SK-N-SH (cell line): ENCODE results near the gene MBTPS1. TPM values are rescaled to one million over a fixed set of nuclear protein-coding genes. Genes with fewer than 3 reads are reported as not detected.

Experiments used
- CTCF ChIA-PET: fragments of 300-600, 350-600 bp; formaldehyde crosslinking; extraction: SDS; loops from one replicate; lab custom pipeline; 2021; lab: Yijun Ruan, JAX
- POLR2A ChIA-PET: fragments of 350-600 bp; sonication (Branson Sonifier 250); formaldehyde crosslinking; extraction: SDS; loops from one replicate; lab custom pipeline; 2020; ENCODE audit warnings: antibody characterized with exemption, inconsistent platforms; lab: Yijun Ruan, JAX
- DNase-seq: peaks from one replicate; pipeline ENCODE4 v3.0.0; 2012
- H2AFZ ChIP-seq: fragments of 200-600 bp; sonication (generic); 2 replicates; pipeline ENCODE4 v1.8.1; 2016; ENCODE audit warnings: antibody characterized with exemption, mild to moderate bottlenecking, low read depth
- H3F3A ChIP-seq: fragments of 200-600 bp; sonication (generic); replicated peaks from 2 replicates; pipeline ENCODE3; 2016; ENCODE audit warnings: antibody characterized with exemption, mild to moderate bottlenecking; ENCODE audit not compliant: insufficient read depth
- H3K27ac ChIP-seq, 2 experiments: fragments of 200-500 bp in 1 of 2; fragments of 200-600 bp in 1 of 2; sonication (Bioruptor generic) in 1 of 2; sonication (generic), shearing (Covaris generic) in 1 of 2; 2 replicates each; pipeline versions ENCODE4 v1.5.1 to v1.6.1; 2014 to 2016; ENCODE audit warnings: low read depth in 2 of 2, inconsistent platforms in 1 of 2, low read length in 1 of 2, mild to moderate bottlenecking in 1 of 2, mixed read lengths in 1 of 2
- H3K27me3 ChIP-seq: fragments of 200-600 bp; sonication (generic), shearing (Covaris generic); 2 replicates; pipeline ENCODE4 v1.6.1; 2016; ENCODE audit warnings: mixed run types; ENCODE audit not compliant: insufficient read depth
- H3K36me3 ChIP-seq, 2 experiments: fragments of 200-500 bp in 1 of 2; fragments of 200-600 bp in 1 of 2; sonication (Bioruptor generic) in 1 of 2; sonication (generic) in 1 of 2; replicated peaks in 1 of 2; 2 replicates each; pipeline versions ENCODE3 to v1.5.1; 2014 to 2016; ENCODE audit warnings: low read length in 1 of 2, mild to moderate bottlenecking in 1 of 2; ENCODE audit not compliant: insufficient read depth in 2 of 2, control insufficient read depth in 1 of 2
- H3K4me1 ChIP-seq, 2 experiments: fragments of 200-500 bp in 1 of 2; fragments of 200-600 bp in 1 of 2; sonication (Bioruptor generic) in 1 of 2; sonication (generic), shearing (Covaris generic) in 1 of 2; 2 replicates each; pipeline versions ENCODE4 v1.5.1 to v1.6.1; 2014 to 2016; ENCODE audit warnings: low read depth in 1 of 2, low read length in 1 of 2, mixed run types in 1 of 2; ENCODE audit not compliant: insufficient read depth in 2 of 2, control insufficient read depth in 1 of 2
- H3K4me2 ChIP-seq: fragments of 200-600 bp; sonication (generic), shearing (Covaris generic); 2 replicates; pipeline ENCODE4 v1.6.1; 2017; ENCODE audit warnings: mixed run types
- H3K4me3 ChIP-seq, 2 experiments: fragments of 200-500 bp in 1 of 2; fragments of 200-600 bp in 1 of 2; sonication (Bioruptor generic) in 1 of 2; sonication (generic), shearing (Covaris generic) in 1 of 2; 2 replicates each; pipeline versions ENCODE4 v1.5.1 to v1.8.1; 2014 to 2016; ENCODE audit warnings: low read depth in 2 of 2, inconsistent platforms in 1 of 2, low read length in 1 of 2, mild to moderate bottlenecking in 1 of 2, mixed read lengths in 1 of 2, moderate library complexity in 1 of 2
- H3K79me2 ChIP-seq: fragments of 200-600 bp; sonication (generic); 2 replicates; pipeline ENCODE4 v1.8.1; 2017; ENCODE audit warnings: mild to moderate bottlenecking; ENCODE audit not compliant: insufficient read depth
- H3K9ac ChIP-seq: fragments of 200-600 bp; sonication (generic); 2 replicates; pipeline ENCODE4 v1.6.1; 2017; ENCODE audit warnings: mixed run types
- H3K9me2 ChIP-seq: fragments of 200-600 bp; sonication (generic); 2 replicates; pipeline ENCODE4 v1.6.1; 2017; ENCODE audit warnings: mixed run types
- H3K9me3 ChIP-seq: fragments of 200-600 bp; sonication (generic); 2 replicates; pipeline ENCODE4 v1.6.1; 2017; ENCODE audit warnings: mixed run types, mild to moderate bottlenecking, moderate library complexity
- H4K20me1 ChIP-seq: fragments of 200-600 bp; sonication (generic); 2 replicates; pipeline ENCODE4 v1.6.1; 2017; ENCODE audit warnings: mild to moderate bottlenecking, mixed run types; ENCODE audit not compliant: insufficient read depth
- CHD2 ChIP-seq: fragments of 150-350 bp; IDR thresholded peaks from 2 replicates; pipeline ENCODE4 v1.6.1; 2018; ENCODE audit warnings: low read length; ENCODE audit not compliant: partially characterized antibody
- CTCF ChIP-seq: fragments of 200-600 bp; sonication (generic); IDR thresholded peaks from 2 replicates; pipeline ENCODE4 v1.6.1; 2017; ENCODE audit warnings: antibody characterized with exemption, mild to moderate bottlenecking, moderate library complexity
- EP300 ChIP-seq, 2 experiments: IDR thresholded peaks; 2 replicates each; pipeline versions ENCODE4 v1.4.0 to v1.6.1; 2012; ENCODE audit warnings: borderline replicate concordance in 1 of 2, low read depth in 1 of 2, low read length in 1 of 2
- FOSL2 ChIP-seq: IDR thresholded peaks from 2 replicates; pipeline ENCODE4 v1.4.0; 2012; ENCODE audit warnings: low read depth, mild to moderate bottlenecking, moderate library complexity, borderline replicate concordance
- FOXM1 ChIP-seq: IDR thresholded peaks from 2 replicates; pipeline ENCODE4 v1.4.0; 2012; ENCODE audit warnings: low read depth, mild to moderate bottlenecking
- GABPA ChIP-seq: IDR thresholded peaks from 2 replicates; pipeline ENCODE4 v1.4.0; 2012; ENCODE audit warnings: low read depth, mild to moderate bottlenecking
- IRF3 ChIP-seq: fragments of 150-350 bp; IDR thresholded peaks from 2 replicates; pipeline ENCODE4 v1.6.1; 2016; ENCODE audit warnings: mild to moderate bottlenecking, low read depth, low read length
- JUND ChIP-seq: IDR thresholded peaks from 2 replicates; pipeline ENCODE4 v1.4.0; 2012
- MAX ChIP-seq: IDR thresholded peaks from 2 replicates; pipeline ENCODE4 v1.4.0; 2012; ENCODE audit warnings: low read depth
- MEF2A ChIP-seq: IDR thresholded peaks from 2 replicates; pipeline ENCODE4 v1.4.0; 2012; ENCODE audit warnings: low read depth, borderline replicate concordance
- MXI1 ChIP-seq: IDR thresholded peaks from 2 replicates; pipeline ENCODE4 v1.6.1; 2012; ENCODE audit warnings: mild to moderate bottlenecking, low read depth, low read length, improper control_type of control experiment
- RAD21 ChIP-seq: IDR thresholded peaks from 2 replicates; pipeline ENCODE4 v1.6.1; 2012; ENCODE audit warnings: mild to moderate bottlenecking, low read length
- RXRA ChIP-seq: IDR thresholded peaks from 2 replicates; pipeline ENCODE4 v1.4.0; 2012; ENCODE audit warnings: low read depth, mild to moderate bottlenecking, borderline replicate concordance
- SMC3 ChIP-seq: IDR thresholded peaks from 2 replicates; pipeline ENCODE4 v1.6.1; 2012; ENCODE audit warnings: low read depth, low read length, improper control_type of control experiment
- TCF12 ChIP-seq: IDR thresholded peaks from 2 replicates; pipeline ENCODE4 v1.4.0; 2012
- TEAD4 ChIP-seq: IDR thresholded peaks from 2 replicates; pipeline ENCODE4 v1.4.0; 2012; ENCODE audit warnings: mild to moderate bottlenecking, borderline replicate concordance; ENCODE audit not compliant: insufficient read depth
- USF1 ChIP-seq: IDR thresholded peaks from 2 replicates; pipeline ENCODE4 v1.4.0; 2012; ENCODE audit warnings: low read depth, borderline replicate concordance
- YY1 ChIP-seq: IDR thresholded peaks from 2 replicates; pipeline ENCODE4 v1.4.0; 2012; ENCODE audit warnings: low read depth, mild to moderate bottlenecking
- WGBS: methylation state at CpG from one replicate; pipeline ENCODE4 v1.1.6; 2017; ENCODE audit warnings: low lambda C conversion rate; 5-methylcytosine and 5-hydroxymethylcytosine counted together
- polyA plus RNA-seq, 3 experiments: library from polyadenylated mRNA; depleted of rRNA; stranded (reverse); fragments of >200 nt; gene quantifications; 2 replicates each; pipeline ENCODE4 v1.2.3, GENCODE V29; 2012

The MBTPS1 gene
- polyA plus RNA-seq, 1 of the 3 experiments (the other 2 are of a cell fraction), result 84.9 TPM

GRCh38 chr16:84054916-84055315 is 61.8 kb downstream of the MBTPS1 start (continued):
- no peak for TF ChIP-seq FOSL2
- TF ChIP-seq TCF12, result no peak
- no peak for TF ChIP-seq MEF2A
- TF ChIP-seq MAX, result no peak
- no peak for TF ChIP-seq TEAD4

- H3K79me2 ChIP-seq, result no peaks in the 10 kb centered on the region
- no peaks in the 10 kb centered on the region for H3K9me2 ChIP-seq
- ChIA-PET CTCF (interaction anchor here (1.5 to 21.4 kb wide), 5 partner anchors 9 to 133 kb away, joined by 4 to 470 read pairs (median 12); partner anchors contain the start of genes OSGIN1, SLC38A8 and TAF1C), POLR2A (no interaction called here)
- no peak overlapping the region for H2AFZ ChIP-seq
- no peaks in the 10 kb centered on the region for H4K20me1 ChIP-seq
- WGBS, result 95% methylated on average over 14 of the region's 16 CpGs
- H3K4me2 ChIP-seq, result no peak overlapping the region
- no peak overlapping the region for H3K4me3 ChIP-seq
- H3K27me3 ChIP-seq, result no peaks in the 10 kb centered on the region
- no peak overlapping the region for H3K27ac ChIP-seq
- no peak for DNase-seq
- no peak overlapping the region for H3K9ac ChIP-seq
- H3K36me3 ChIP-seq, result peaks cover 21 to 70% of the 10 kb centered on the region in 2 experiments
- no peaks in the 10 kb centered on the region for H3F3A ChIP-seq
- peaks cover 0 to 10% of the 10 kb centered on the region in 2 experiments; a peak in 1 of 4 replicates for H3K4me1 ChIP-seq
- no peak for TF ChIP-seq GABPA
- TF ChIP-seq FOSL2, result no peak
- no peak for TF ChIP-seq YY1
- TF ChIP-seq FOXM1, result no peak
- TF ChIP-seq CTCF, result no peak
- TF ChIP-seq RAD21, result no peak
- TF ChIP-seq SMC3, result no peak
- no peaks in the 10 kb centered on the region for H3K9me3 ChIP-seq
Measured at GRCh38 chr16:84054271-84054670, 62.5 kb downstream of the MBTPS1 start.

- Histone ChIP-seq H3K9me2 (no peaks in the 10 kb centered on the region), H2AFZ (no peak overlapping the region), H4K20me1 (no peaks in the 10 kb centered on the region), H3K27me3 (no peaks in the 10 kb centered on the region), H3K9me3 (no peaks in the 10 kb centered on the region), H3K9ac (no peak overlapping the region), H3F3A (no peaks in the 10 kb centered on the region), H3K4me1 (peaks cover 0 to 10% of the 10 kb centered on the region in 2 experiments; a peak in 1 of 4 replicates), H3K4me2 (no peak overlapping the region), H3K4me3 (no peak overlapping the region), H3K79me2 (no peaks in the 10 kb centered on the region), H3K36me3 (peaks cover 18 to 71% of the 10 kb centered on the region in 2 experiments), H3K27ac (no peak overlapping the region)
- no peak for DNase-seq
- POLR2A ChIA-PET, result no interaction called here
- 91% methylated on average over 13 of the region's 13 CpGs for WGBS
- CTCF ChIA-PET, result interaction anchor here (1.8 to 21.4 kb wide), 4 partner anchors 10 to 93 kb away, joined by 4 to 470 read pairs (median 14); partner anchors contain the start of gene OSGIN1
- TF ChIP-seq RXRA, result no peak
- no peak for TF ChIP-seq MXI1
- no peak for TF ChIP-seq USF1
- TF ChIP-seq JUND, result no peak
- no peak for TF ChIP-seq IRF3
- no peak for TF ChIP-seq CHD2
- TF ChIP-seq TEAD4, result no peak
- no peak for TF ChIP-seq CTCF
- no peak for TF ChIP-seq EP300 (IDR thresholded peaks at IDR 0.05; ENCODE audit: borderline replicate concordance in 1 of 2, low read depth in 1 of 2, low read length in 1 of 2)
Measured at GRCh38 chr16:84053237-84053636, 63.5 kb downstream of the MBTPS1 start.
